ENCODE results near the gene SLC9A9.
"Not testable (repeated sequence)": the region's sequence is repeated elsewhere in the genome, so short reads cannot be mapped to it uniquely, and the experiment has no call there.

Gene SLC9A9

DNA sequence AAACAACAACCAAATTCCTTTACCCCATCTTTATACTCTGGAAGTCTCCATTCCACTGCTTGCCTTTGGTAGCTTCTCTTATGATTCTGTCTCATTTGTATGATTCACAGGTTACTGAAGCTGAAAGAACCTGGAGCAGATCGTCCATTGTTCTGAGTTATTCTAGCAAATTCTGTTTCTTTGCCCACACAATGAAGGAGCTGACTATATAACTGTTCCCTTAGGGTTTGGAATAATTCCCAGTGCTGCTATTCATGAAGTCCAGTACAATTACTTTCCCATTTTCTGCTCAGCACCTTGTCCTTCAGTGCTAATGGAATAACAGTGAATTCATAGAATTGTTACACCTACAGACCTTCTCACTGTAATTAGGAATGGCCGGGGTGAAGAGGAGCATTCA lies 560.9 kb downstream of the SLC9A9 start:
- DNase-seq (ENCODE audit: low read depth in 2 of 2), result no peak

DNA sequence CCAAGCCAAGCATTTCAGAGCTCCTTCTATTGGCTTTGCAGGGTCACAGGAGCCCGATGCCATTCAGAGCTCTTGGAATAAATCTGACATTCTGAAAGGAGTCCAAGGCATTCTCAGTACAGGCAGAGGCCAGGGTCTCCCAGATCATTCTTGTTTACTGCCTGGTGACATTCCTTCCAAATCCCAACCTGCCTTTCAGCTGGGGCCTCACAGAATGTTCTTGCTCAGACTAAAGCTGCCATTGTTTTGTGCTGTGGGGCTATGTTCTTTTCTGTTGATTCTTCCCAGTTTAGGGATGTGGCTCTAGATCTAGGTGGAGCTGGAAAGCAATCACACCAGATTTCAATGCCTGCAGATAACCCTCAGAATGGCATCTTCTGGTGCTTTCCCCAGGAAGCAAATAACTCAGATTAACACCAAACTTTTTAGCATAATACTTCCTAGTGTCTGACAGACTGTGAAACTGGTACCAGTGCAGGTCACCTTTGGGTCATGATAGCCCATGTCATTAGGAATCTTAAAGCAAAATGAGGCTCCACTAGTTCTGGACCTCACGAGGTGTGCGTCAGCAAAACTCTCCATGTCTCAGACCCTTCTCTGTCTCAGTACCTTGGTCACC lies 561.8 kb downstream of the SLC9A9 start:
- DNase-seq (ENCODE audit: low read depth in 2 of 2), result no peak

DNA sequence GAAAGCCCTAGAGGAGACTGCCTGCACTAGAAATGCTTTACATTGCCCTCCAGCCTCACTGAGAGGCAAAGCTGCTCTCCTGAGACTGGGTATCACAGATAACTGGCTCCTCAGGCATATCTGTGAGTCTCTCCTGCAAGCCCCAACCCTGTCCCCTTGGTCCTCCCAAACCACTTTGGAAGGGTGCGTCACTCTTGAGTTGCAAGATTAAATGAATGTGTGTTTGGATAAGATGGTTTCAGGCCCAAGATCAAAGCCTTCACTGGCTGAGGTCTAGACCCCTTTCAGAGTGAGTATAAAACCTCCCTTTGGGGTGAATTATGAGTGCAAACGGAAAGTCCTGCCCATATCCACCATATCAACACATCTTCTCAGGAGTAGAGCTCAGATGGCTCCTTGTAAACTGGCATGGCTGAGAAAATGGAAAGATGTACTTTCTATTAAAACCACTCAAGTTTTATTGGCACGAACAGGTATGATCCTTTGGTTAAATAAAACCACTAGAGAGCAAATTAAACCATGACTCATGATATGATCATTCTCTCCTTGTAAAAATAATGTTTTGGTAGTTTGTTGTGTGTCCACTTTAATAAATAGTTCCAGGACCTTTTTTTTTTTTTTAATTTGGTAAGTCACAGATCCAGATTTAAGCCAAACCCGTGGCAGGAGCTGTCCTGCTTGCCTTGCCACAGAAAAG lies 564.7 kb downstream of the SLC9A9 start:
- no peak for DNase-seq (ENCODE audit: low read depth in 2 of 2)

DNA sequence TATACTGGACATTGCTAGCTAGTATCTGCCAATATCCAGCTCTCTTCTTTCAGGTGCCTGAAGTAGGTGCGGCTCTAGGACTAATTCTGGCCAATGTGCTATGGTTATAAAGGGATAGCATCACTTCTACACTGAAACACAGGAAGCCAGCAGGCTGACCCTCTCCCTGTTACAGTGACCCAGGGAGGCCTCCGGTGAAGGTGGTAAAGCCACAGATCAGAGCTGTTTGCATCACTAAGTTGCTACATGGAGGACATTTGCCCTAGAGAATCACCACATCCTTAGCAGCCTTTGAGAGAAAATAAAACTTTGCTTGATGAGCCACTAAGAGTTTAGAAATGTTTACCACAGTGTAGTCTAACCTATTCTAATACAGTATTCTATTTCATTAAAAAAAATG lies 567.3 kb downstream of the SLC9A9 start:
- DNase-seq (ENCODE audit: low read depth in 2 of 2), result no peak

DNA sequence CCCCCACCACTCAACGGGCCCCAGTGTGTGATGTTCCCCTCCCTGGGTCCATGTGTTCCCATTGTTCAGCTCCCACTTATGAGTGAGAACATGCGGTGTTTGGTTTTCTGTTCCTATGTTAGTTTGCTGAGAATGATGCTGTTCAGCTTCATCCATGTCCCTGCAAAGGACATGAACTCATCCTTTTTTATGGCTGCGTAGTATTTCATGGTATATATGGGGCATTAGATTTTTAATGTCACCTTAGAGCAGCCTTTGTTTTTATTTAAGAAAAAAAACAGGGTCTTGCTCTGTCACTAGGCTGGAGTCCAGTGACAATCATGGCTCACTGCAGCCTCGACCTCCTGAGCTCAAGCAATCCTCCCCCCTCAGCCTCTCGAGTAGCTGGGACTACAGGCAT lies 568.7 kb downstream of the SLC9A9 start:
- DNase-seq (ENCODE audit: low read depth in 2 of 2), result not testable (repeated sequence)

DNA sequence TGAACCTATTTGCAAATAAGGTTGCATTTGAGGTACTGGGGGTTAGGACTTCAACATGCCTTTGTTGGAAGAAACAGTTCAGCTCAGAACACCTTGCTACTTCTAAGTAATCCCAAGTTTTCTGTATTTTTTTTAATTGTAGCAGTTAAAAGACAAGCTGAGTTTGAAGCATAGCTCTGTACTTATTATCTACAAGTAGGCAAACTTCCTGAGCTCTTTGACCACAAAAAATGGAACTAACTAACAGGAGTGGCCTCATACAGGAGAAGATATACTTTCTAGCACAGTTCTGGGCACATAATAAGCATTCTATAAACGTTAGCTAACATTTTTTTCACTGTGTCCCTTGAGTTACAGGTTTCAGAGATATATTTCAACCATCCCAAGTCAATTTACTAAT lies 569.5 kb downstream of the SLC9A9 start:
- no peak for DNase-seq (ENCODE audit: low read depth in 2 of 2)

DNA sequence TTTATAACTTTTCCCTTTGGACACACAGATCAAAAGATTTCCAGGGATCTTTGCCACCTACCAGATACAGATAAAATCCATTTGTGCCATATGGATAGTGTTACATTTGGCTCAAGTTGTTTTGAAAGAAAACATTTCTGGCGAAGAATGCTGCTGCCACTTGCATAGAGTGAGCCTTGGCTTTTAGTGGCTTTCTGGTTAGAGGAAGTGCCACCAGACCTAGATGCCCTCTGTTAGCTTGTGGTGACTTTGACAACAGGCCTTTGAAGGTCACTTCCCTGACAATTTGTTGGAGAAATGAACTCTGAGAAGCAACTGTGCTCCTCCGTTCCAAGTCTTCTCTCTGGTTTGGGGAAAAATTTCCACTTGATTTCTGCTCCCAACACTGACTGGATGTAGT lies 570.7 kb downstream of the SLC9A9 start:
- no peak for DNase-seq (ENCODE audit: low read depth in 2 of 2)

DNA sequence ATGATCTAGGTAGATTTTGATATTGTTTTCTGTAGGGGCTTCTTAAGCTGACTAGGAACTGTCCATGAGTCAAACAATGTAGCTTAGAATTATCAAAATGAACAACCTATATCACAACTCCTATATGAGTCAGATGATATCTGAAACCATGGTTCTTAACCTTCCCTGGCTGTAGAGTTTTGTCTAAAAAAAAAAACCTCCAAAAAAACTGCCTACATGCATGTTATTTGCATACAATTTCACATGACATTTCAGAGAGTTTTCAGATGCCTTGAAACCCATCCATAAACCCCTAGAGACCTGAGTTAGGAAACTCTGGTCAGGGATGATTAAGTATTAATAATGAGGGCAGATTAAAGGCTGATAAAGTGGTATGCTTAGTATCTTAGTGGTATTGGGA lies 571.7 kb downstream of the SLC9A9 start:
- no peak for DNase-seq (ENCODE audit: low read depth in 2 of 2)

DNA sequence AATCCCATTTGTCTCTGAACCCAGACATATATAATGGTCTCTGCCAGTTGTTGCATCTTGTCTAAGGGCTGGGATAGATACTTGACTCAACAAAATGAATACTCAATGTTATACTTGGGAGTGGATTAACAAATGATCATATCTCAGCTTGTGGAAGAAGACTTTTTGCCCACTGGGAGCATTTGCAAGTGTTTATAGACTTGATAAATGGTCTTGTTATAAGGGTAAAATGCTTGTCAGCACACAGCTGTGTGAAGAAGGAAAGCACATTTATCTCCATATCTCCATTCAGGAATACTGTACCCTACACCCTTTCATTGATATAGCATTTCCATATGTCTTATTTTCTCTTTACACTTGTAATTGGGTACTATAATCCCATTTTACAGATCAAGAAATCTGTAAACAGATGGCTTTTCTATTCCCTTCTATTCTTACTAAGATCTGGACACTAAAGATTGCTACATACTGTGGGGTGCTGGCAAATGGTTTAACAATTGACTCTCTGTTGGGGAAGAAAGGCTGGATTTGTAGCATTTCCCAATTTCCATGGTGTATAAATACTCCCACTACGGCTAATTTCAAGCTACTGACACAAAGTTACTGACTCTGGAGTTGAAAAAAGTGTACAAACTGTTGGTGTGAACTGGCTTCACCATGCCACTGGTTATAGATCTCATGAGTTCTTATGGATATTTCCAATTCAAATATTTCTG lies 574.1 kb downstream of the SLC9A9 start:
- DNase-seq (ENCODE audit: low read depth in 2 of 2), result no peak

DNA sequence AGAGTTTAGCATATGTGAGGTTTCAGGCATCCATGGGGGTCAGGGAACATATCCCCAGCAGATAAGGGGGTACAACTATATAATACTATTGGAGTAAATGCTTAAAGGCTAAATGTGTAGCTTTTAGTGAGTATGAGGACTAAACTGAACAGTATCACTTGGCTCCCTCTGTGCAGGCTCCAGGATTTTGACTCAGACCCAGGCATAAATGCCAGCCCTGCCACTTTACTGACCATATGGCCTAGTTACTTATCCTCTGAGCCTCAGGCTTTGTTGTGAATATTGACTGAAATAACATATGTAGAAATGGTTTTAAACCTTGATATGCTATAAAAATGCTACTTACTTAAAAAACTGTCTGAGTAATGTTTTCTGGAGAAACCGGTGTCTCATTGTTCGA lies 577.1 kb downstream of the SLC9A9 start:
- no peak for DNase-seq (ENCODE audit: low read depth in 2 of 2)

DNA sequence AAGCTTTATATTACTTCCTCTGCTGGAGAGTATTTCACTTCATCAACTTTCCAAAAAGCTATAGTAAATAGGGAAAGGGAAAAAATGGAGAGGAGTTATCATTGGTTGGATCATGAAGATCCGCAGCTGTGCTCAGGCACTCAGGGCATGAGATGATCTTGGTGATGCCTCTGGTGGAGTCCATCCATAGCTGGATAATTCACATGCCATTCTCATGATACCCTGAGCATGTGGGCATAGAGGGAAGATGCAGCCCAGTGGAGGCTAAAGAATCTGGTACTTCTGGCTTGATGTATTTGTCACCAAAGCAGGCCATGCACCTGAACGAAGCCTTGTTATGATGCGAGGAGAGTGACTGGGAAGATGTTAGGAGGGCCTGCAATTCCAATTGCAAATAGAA lies 578.5 kb downstream of the SLC9A9 start:
- no peak for DNase-seq (ENCODE audit: low read depth in 2 of 2)

DNA sequence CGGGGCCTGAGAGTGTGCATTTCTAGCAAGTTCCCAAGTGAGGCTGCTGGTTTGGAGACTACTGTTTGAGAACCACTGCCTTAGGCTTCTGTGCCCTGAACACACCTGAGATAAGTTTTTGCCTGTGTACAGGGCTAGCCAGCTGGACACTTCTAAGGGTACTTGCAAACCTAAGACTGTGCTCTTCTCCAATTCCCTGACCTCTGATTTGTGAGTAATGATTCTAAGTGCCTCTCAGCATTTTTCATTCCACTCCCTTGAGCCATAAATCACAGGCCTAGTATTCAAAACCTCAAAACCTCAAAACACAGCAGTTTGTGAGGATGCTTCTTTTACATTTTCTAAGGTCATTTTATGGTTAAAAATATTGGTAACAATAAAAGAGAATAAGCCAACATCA lies 580.3 kb downstream of the SLC9A9 start:
- DNase-seq (ENCODE audit: low read depth in 2 of 2), result no peak

DNA sequence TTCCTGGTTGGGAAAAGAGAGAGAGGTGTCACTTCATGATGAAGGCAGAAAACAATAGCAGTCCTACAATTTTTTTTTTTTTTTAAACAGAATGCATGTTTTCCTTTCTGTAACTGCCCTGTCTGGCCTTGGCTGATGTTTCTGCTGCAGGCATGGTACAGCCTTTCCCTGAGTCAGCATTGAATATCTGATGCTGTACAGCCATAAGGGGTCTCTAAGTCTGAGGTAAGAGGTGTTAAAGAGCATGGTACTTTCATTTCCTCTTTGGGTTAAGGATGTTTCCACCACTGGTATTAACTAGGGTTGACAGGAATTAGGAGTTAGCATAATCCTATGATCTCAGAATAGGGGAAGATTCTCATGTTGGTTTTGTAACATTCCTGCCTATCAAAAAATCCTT lies 581.3 kb downstream of the SLC9A9 start:
- DNase-seq (ENCODE audit: low read depth in 2 of 2), result no peak

DNA sequence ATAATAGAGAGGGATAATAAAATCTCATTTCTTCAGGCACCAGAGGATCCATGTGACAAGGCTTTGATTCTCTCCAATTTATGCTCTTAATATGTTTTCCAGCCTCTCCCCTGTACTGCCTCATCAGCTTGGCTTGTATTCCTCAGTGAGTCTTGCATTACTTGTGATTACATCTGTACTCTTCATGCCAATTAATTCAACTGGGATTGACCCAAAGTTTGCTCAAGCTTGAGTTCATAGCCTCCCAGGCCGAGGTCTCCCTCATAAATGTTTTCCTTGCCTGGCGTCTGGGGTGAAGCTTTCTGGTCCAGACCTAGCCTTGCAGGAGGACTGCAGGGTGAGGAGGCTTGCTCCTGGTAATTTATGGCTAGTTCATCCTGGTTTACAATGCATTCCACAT lies 581.8 kb downstream of the SLC9A9 start:
- no peak for DNase-seq (ENCODE audit: low read depth in 2 of 2)

DNA sequence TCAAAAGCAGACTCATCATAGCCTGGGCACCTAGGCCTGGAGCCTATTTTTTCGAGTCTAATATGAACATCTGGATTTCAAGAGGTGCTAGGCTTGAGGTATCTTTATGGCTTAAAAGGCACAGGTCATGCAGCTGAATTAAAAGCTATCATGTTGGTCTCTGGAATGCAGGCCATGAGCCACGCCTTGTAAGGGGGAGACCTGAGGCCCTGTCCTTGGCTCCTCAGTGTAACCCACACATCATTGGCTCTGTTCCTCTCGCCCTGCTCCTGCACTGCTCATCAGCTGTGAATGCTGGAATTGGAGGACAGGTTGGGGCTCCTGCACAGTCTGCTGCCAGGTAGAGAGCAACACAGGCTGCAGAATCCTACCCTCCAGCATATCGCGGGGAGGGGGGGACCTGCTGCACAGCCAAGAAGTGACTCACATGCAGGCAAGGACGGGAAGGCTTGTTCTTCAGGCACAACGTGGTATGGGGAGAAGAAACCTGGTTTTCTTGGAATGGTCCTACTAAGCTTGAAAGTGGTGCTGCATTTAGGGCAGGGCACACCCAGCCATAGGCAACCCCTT lies 582.7 kb downstream of the SLC9A9 start:
- no peak for DNase-seq (ENCODE audit: low read depth in 2 of 2)

DNA sequence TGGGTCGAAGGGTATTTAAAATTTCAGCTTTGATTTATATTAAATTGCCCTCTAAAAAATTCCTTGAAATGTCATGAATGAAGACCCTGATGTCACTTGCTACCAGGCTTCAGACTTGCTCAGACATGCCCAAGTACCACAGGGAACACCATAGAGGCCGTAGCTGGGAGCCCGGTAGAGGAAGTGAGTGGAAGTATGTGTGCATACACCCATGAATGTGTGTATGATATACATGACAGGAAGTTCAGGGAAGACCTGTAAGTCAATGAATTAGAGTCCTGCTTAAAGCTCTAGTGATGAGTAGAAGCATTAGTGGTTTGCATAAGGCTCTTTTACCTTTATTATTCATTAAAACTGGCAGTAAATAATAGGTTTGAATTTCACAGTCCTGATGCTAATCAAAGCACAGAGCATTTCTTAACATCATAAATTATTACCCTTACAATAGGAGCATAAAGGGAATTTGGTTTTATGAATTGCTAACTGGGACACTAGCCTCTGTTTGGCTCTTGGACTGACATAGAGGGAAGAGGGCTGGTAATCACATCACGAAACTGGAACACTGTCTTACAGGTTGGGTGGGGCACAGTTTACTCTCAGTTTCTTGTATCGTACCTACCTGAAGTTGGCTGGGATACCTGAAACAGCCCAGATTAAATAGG lies 584.3 kb downstream of the SLC9A9 start:
- no peak for DNase-seq (ENCODE audit: low read depth in 2 of 2)

DNA sequence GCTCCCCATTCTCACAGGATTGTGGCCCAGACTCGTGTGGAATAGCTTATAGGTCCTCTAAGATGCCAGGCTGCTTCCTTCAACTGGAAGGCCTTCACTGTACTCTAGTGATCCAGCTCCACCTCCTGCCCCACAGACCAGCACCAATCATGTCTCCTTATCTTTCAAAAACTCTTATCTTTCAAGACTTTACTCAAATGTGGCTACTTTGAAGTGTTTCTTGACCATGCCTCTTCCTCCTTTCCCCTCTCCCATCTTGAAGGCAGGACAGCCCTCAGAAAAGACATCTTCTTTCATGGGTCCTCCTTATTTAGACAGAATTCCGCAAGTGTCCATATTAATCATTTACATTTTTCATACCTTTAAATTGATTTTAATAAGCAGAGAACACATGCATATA lies 586.4 kb downstream of the SLC9A9 start:
- no peak for DNase-seq (ENCODE audit: low read depth in 2 of 2)

DNA sequence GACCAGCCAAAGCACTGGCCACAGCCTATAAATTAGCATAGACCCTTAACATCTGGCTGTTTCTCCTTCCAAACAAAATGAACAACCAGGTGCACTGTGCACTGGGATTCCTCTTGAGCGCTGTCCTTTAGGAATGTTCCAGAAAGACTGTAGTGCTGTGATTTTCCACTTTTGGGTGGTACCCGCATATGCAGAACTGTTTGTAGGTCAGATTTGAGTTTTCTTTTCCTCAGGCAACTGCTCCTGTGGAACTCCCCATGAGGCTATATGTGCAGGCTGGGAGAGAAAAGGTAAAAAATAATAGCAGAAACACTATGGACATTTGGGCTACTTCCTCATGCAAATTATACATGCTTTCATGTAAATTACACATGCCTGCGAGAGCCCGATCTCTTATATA lies 589.6 kb downstream of the SLC9A9 start:
- no peak for DNase-seq (ENCODE audit: low read depth in 2 of 2)

DNA sequence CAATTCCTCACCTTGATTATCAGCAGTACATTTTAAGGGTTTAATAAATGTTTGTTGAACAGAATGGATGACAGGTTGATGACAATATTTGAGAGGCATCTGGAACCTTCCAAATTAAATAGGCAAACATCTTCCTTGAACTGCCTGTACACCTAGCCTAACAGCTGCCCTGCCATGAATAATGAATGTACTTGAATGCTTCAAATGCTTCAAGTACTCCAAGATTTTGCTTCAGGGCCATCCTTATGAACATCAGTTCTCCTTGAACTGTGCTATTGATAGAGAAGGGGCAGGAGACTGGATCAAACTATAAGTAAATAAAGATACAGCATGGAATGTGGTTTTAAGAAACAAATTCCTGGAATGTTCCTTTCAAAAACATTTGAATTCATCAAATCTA lies 591.9 kb downstream of the SLC9A9 start:
- DNase-seq (ENCODE audit: low read depth in 2 of 2), result no peak

DNA sequence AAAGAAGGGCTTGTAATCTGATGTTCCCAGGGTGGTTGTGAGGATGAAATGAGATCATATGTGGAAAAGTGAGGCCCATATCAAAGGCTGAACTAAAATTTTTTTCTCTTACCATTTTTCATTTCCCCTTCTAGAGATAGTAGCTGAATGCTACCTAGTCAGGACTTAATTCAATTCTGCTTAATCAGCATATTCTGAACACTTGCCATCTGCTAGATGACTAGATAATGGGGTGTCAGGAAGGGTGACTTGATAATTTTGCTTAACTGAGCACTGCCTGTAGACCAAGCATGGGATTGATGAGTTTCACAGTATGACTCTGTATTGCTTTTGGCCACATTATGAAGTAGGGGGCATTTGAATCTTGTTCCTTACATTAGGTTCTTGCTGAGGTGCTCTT lies 592.5 kb downstream of the SLC9A9 start:
- DNase-seq (ENCODE audit: low read depth in 2 of 2), result no peak

DNA sequence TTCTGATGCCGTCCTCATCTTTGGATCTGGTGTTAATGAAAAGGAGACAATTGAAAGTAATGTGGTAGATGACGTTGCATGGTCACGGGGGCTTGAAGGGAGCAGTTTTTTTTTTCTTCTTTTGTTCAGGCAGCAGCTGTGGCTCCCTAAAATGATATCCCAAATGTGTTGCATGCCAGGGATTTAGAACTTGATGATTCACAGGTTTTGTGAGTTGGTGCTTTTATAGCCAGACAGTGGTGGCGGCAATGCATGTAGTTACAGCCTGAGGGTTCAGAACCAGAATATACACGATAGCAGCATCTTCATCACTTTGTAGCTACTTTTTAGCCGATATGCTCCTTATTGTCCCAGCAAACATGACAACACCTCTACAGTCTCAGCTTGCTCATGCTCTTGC lies 595.3 kb downstream of the SLC9A9 start:
- DNase-seq (ENCODE audit: low read depth in 2 of 2), result no peak

DNA sequence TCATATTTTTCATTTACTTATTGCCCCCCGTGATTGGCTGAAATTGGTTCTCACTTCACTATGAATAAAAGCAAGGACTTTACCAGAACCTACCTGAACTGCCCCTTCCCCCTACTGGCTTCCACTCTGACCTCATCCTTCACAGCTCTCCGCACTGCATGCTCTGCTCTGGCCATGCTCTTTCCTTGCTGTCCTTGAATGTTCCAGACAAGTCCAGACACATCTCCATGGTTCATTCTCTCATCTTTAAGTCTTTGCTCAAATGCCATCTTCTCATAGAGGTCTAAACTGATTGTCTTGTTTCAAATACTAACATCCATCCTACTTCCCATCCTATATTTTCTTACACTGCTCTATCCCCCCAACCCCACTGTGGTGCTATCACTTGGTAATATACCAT lies 599.3 kb downstream of the SLC9A9 start:
- DNase-seq (ENCODE audit: low read depth in 2 of 2), result no peak
